ENCODE results near the gene INO80. TPM values are rescaled to one million over a fixed set of nuclear protein-coding genes. Genes with fewer than 3 reads are reported as not detected.
A peak's percentile ranks its signal among the peaks of the same experiment; 100 is the strongest.

INO80 gene
- total and polyA plus RNA-seq, 7 donors: 7.2 to 36.6 (median 17.1) TPM

GRCh38 chr15:40981186-40981585 is 134.9 kb downstream of the INO80 start:
- H3K9me3 ChIP-seq: no peaks in the 10 kb centered on the region
- no peak overlapping the region for H3K4me3 ChIP-seq
- H3K4me1 ChIP-seq: no peaks in the 10 kb centered on the region
- H3K36me3 ChIP-seq: peaks cover 59 to 100% (median 82%) of the 10 kb centered on the region in 4 donors
- intact Hi-C loops (cut with DNase I): no loop called here
- H3K27me3 ChIP-seq: no peaks in the 10 kb centered on the region
- no peak overlapping the region for H3K27ac ChIP-seq
- WGBS, 2 donors: 65 to 79% methylated on average over 3 of the region's 3 CpGs
- no peak for TF ChIP-seq POLR2AphosphoS5 (IDR thresholded peaks at IDR 0.05)
- no peak for TF ChIP-seq EP300 (IDR thresholded peaks at IDR 0.05)
- no peak for TF ChIP-seq POLR2A (IDR thresholded peaks at IDR 0.05)
- TF ChIP-seq CTCF (IDR thresholded peaks at IDR 0.05): no peak
- no peak for DNase-seq

GRCh38 chr15:40978562-40978961 is 137.5 kb downstream of the INO80 start:
- TF ChIP-seq CTCF (IDR thresholded peaks at IDR 0.05) (no peak), POLR2AphosphoS5 (IDR thresholded peaks at IDR 0.05) (no peak), EP300 (IDR thresholded peaks at IDR 0.05) (no peak), POLR2A (IDR thresholded peaks at IDR 0.05) (no peak)
- DNase-seq: no peak
- peaks cover 44 to 82% (median 60%) of the 10 kb centered on the region in 4 donors for H3K36me3 ChIP-seq
- intact Hi-C loops (cut with DNase I): no loop called here
- H3K27ac ChIP-seq: no peak overlapping the region
- no peaks in the 10 kb centered on the region for H3K9me3 ChIP-seq
- WGBS, 2 donors: 96 to 97% methylated on average over 4 of the region's 4 CpGs
- no peak overlapping the region for H3K4me3 ChIP-seq
- H3K27me3 ChIP-seq: no peaks in the 10 kb centered on the region
- H3K4me1 ChIP-seq: no peaks in the 10 kb centered on the region

GRCh38 chr15:40978141-40978540 is 137.9 kb downstream of the INO80 start:
- H3K4me3 ChIP-seq: no peak overlapping the region
- H3K9me3 ChIP-seq: no peaks in the 10 kb centered on the region
- H3K27ac ChIP-seq: no peak overlapping the region
- no peak for DNase-seq
- WGBS, 2 donors: 83 to 97% methylated on average over 2 of the region's 2 CpGs
- TF ChIP-seq EP300 (IDR thresholded peaks at IDR 0.05) (no peak), CTCF (IDR thresholded peaks at IDR 0.05) (no peak), POLR2AphosphoS5 (IDR thresholded peaks at IDR 0.05) (no peak), POLR2A (IDR thresholded peaks at IDR 0.05) (no peak)
- no peaks in the 10 kb centered on the region for H3K4me1 ChIP-seq
- peaks cover 40 to 78% (median 56%) of the 10 kb centered on the region in 4 donors for H3K36me3 ChIP-seq
- H3K27me3 ChIP-seq: no peaks in the 10 kb centered on the region
- intact Hi-C loops (cut with DNase I): no loop called here

GRCh38 chr15:40976819-40977218 is 139.3 kb downstream of the INO80 start:
- Histone ChIP-seq H3K27ac (no peak overlapping the region), H3K4me1 (no peaks in the 10 kb centered on the region), H3K27me3 (no peaks in the 10 kb centered on the region), H3K36me3 (peaks cover 26 to 64% (median 45%) of the 10 kb centered on the region in 4 donors), H3K9me3 (no peaks in the 10 kb centered on the region), H3K4me3 (no peak overlapping the region)
- TF ChIP-seq CTCF (IDR thresholded peaks at IDR 0.05) (no peak), POLR2A (IDR thresholded peaks at IDR 0.05) (no peak), POLR2AphosphoS5 (IDR thresholded peaks at IDR 0.05) (no peak), EP300 (IDR thresholded peaks at IDR 0.05) (no peak)
- peak; percentile 21 for DNase-seq
- WGBS, 2 donors: 83 to 85% methylated on average over 7 of the region's 7 CpGs
- intact Hi-C loops (cut with DNase I): no loop called here

- Histone ChIP-seq H3K36me3 (peaks cover 15 to 45% (median 29%) of the 10 kb centered on the region in 4 donors), H3K27me3 (no peaks in the 10 kb centered on the region), H3K9me3 (no peaks in the 10 kb centered on the region), H3K4me3 (no peak overlapping the region), H3K27ac (no peak overlapping the region), H3K4me1 (no peaks in the 10 kb centered on the region)
- TF ChIP-seq EP300 (IDR thresholded peaks at IDR 0.05) (no peak), POLR2AphosphoS5 (IDR thresholded peaks at IDR 0.05) (no peak), CTCF (IDR thresholded peaks at IDR 0.05) (no peak), POLR2A (IDR thresholded peaks at IDR 0.05) (no peak)
- intact Hi-C loops (cut with DNase I): no loop called here
- DNase-seq: no peak
- 68 to 88% methylated on average over 4 of the region's 4 CpGs for WGBS, 2 donors
Observed at GRCh38 chr15:40974879-40975278, 141.2 kb downstream of the INO80 start.

Measured in sigmoid colon (tissue), 7 donors.